Vagina (tissue), 2 donors: ENCODE data around the gene STX7. TPM values are rescaled to one million over a fixed set of nuclear protein-coding genes. Genes with fewer than 3 reads are reported as not detected.

Source experiments
- DNase-seq, 2 donors: peaks; one replicate each; pipeline ENCODE4 v3.0.0-alpha.2; 2017; ENCODE audit errors: extremely low spot score in 2 of 2
- H3K27ac ChIP-seq: fragments of 200-600 bp; sonication (generic); one replicate; pipeline ENCODE4 v1.5.1; 2019
- H3K27me3 ChIP-seq: fragments of 200-600 bp; sonication (generic); one replicate; pipeline ENCODE4 v1.5.1; 2019
- H3K36me3 ChIP-seq, 2 donors: fragments of 200-600 bp; sonication (generic); one replicate each; pipeline ENCODE4 v1.5.1; 2017 to 2019
- H3K4me1 ChIP-seq: fragments of 200-600 bp; sonication (generic); one replicate; pipeline ENCODE4 v1.5.1; 2019
- H3K4me3 ChIP-seq, 2 donors: fragments of 200-600 bp; sonication (generic); 1 replicate in 1 of 2; 2 replicates in 1 of 2; pipeline ENCODE4 v1.5.1; 2016 to 2019
- H3K9me3 ChIP-seq: fragments of 200-600 bp; sonication (generic); one replicate; pipeline ENCODE4 v1.5.1; 2019
- CTCF ChIP-seq, 3 experiments: fragments of 450-650 bp in 2 of 3; fragments of 200-600 bp in 1 of 3; sonication (generic) in 1 of 3; IDR thresholded peaks; one replicate each; pipeline ENCODE4 v1.5.1; 2017 to 2019; ENCODE audit warnings: antibody characterized with exemption in 3 of 3, mild to moderate bottlenecking in 2 of 3, moderate library complexity in 2 of 3
- POLR2A ChIP-seq, 2 donors: fragments of 450-650 bp; IDR thresholded peaks; one replicate each; pipeline ENCODE4 v1.6.1; 2017; ENCODE audit warnings: antibody characterized with exemption in 2 of 2, mild to moderate bottlenecking in 2 of 2, moderate library complexity in 2 of 2
- POLR2AphosphoS5 ChIP-seq, 2 donors: sonication (generic); formaldehyde crosslinking; IDR thresholded peaks; one replicate each; pipeline ENCODE4 v1.9.0; 2017; ENCODE audit warnings: antibody characterized with exemption in 2 of 2, mild to moderate bottlenecking in 2 of 2, low read depth in 1 of 2; ENCODE audit not compliant: insufficient read depth in 1 of 2
- intact Hi-C: fragments of 100-400 bp; cut with DNase I; formaldehyde crosslinking; loops from one replicate; pipeline ENCODE4 v1.15.1; 2023
- total RNA-seq: library from RNA; depleted of rRNA; stranded (reverse); fragments of >200 nt; gene quantifications from one replicate; pipeline ENCODE4 v1.2.3, GENCODE V29; 2016

STX7 gene
- total RNA-seq, 1 donor from 2014 or later: 26.8 TPM

GRCh38 chr6:132459605-132459952 is 53.3 kb downstream of the STX7 start:
- H3K27me3 ChIP-seq: no peaks in the 10 kb centered on the region
- H3K27ac ChIP-seq: no peak overlapping the region
- H3K4me1 ChIP-seq: no peaks in the 10 kb centered on the region
- no peak overlapping the region for H3K4me3 ChIP-seq
- intact Hi-C loops: no loop called here
- H3K9me3 ChIP-seq: no peaks in the 10 kb centered on the region
- no peak for TF ChIP-seq CTCF (IDR thresholded peaks at IDR 0.05)
- no peak for TF ChIP-seq POLR2AphosphoS5 (IDR thresholded peaks at IDR 0.05; ENCODE audit: insufficient read depth in 1 of 2, low read depth in 1 of 2)
- TF ChIP-seq POLR2A (IDR thresholded peaks at IDR 0.05): no peak
- DNase-seq: no peak
- peaks cover 0 to 66% of the 10 kb centered on the region in 2 donors for H3K36me3 ChIP-seq

DNA sequence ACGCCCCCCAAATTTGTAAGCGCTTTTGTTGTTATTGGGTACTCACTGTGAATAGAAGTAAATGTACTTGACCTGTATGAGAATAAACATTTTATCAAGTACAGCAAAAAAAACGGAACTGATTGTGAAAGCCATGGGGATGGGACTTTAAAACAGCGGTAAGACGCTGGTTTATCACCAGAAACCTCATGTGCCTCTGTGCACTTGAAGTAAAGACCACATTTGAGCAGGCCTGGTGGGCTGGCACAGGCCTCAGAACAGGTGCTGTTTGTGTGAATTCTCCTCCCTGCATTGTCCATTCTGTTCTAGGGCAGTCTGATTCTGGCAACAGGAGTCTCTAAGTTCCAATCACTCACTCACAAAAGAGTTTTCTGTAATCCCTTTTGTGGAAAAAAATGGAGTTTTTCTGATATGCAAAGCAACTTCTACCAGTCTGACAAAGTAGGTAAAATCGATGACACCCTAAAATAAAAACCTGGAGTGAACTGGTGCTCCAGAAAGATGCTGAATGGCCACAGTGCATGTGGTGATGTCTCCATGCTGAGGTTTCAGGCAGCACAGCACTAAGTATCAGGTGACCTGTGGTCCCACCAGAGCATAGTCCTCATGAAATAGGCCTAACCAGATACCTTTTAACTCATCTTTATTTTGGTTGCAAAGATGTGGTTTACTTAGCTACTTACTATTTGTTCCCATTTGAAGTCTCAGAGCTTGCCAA is 53.9 kb downstream of the STX7 start:
- H3K27ac ChIP-seq: no peak overlapping the region
- H3K27me3 ChIP-seq: no peaks in the 10 kb centered on the region
- no peaks in the 10 kb centered on the region for H3K4me1 ChIP-seq
- no peak for DNase-seq
- no peak overlapping the region for H3K4me3 ChIP-seq
- H3K36me3 ChIP-seq: peaks cover 0 to 65% of the 10 kb centered on the region in 2 donors
- TF ChIP-seq POLR2A (IDR thresholded peaks at IDR 0.05): no peak
- intact Hi-C loops: no loop called here
- H3K9me3 ChIP-seq: no peaks in the 10 kb centered on the region

DNA sequence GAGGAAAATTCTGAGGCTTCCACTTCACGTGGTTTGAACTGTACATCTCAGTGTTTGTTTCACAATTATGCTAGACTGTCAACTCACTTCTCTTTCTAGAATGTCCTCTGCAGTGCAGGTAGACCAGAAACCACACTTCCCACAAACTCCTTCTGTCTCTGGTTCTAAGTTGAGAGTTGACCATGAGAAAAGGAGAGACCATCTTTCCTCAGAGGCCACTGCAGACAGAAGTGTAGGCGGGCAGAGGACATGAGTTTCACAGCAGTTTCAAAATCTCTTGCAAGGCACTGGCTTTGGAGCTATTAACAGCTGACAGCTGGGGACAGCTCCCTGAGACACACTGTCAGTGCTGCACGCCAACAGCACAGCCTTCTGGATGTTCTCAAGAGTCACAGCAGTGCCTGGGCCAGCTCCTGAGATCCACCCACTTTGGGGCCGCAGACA is 56.2 kb downstream of the STX7 start:
- no peak for TF ChIP-seq POLR2AphosphoS5 (IDR thresholded peaks at IDR 0.05; ENCODE audit: insufficient read depth in 1 of 2, low read depth in 1 of 2)
- no peak for TF ChIP-seq POLR2A (IDR thresholded peaks at IDR 0.05)
- no peak for TF ChIP-seq CTCF (IDR thresholded peaks at IDR 0.05)
- DNase-seq: no peak
- H3K9me3 ChIP-seq: no peaks in the 10 kb centered on the region
- H3K27me3 ChIP-seq: no peaks in the 10 kb centered on the region
- H3K36me3 ChIP-seq: peaks cover 0 to 52% of the 10 kb centered on the region in 2 donors
- H3K4me3 ChIP-seq: no peak overlapping the region
- intact Hi-C loops: no loop called here
- no peaks in the 10 kb centered on the region for H3K4me1 ChIP-seq
- H3K27ac ChIP-seq: no peak overlapping the region

GRCh38 chr6:132446855-132447241 is 66.1 kb downstream of the STX7 start:
- Histone ChIP-seq H3K27ac (no peak overlapping the region), H3K27me3 (no peaks in the 10 kb centered on the region), H3K36me3 (no peaks in the 10 kb centered on the region), H3K4me3 (no peak overlapping the region), H3K9me3 (no peaks in the 10 kb centered on the region), H3K4me1 (no peaks in the 10 kb centered on the region)
- no peak for DNase-seq
- TF ChIP-seq POLR2A (IDR thresholded peaks at IDR 0.05) (no peak), POLR2AphosphoS5 (IDR thresholded peaks at IDR 0.05; ENCODE audit: insufficient read depth in 1 of 2, low read depth in 1 of 2) (no peak), CTCF (IDR thresholded peaks at IDR 0.05) (no peak)
- intact Hi-C loops: no loop called here

GRCh38 chr6:132446141-132446854 is 66.6 kb downstream of the STX7 start:
- no peak overlapping the region for H3K27ac ChIP-seq
- TF ChIP-seq CTCF (IDR thresholded peaks at IDR 0.05): no peak
- H3K27me3 ChIP-seq: no peaks in the 10 kb centered on the region
- no peaks in the 10 kb centered on the region for H3K9me3 ChIP-seq
- no peak for DNase-seq
- no peaks in the 10 kb centered on the region for H3K4me1 ChIP-seq
- no peaks in the 10 kb centered on the region for H3K36me3 ChIP-seq
- intact Hi-C loops: no loop called here
- no peak overlapping the region for H3K4me3 ChIP-seq
